ENCODE measurements around the gene C1QL1. TPM values are rescaled to one million over a fixed set of nuclear protein-coding genes. Genes with fewer than 3 reads are reported as not detected.

C1QL1 gene
- polyA plus RNA-seq, 1 donor from 2014 or later = 0.19 TPM

- Histone ChIP-seq H3K36me3 (ENCODE audit: insufficient read depth, low read length) (no peaks in the 10 kb centered on the region), H3K9me3 (ENCODE audit: low read length) (no peaks in the 10 kb centered on the region), H3K4me2 (ENCODE audit: low read length) (no peak overlapping the region), H3K79me2 (replicated peaks; ENCODE audit: insufficient read depth, low read length) (peaks cover 26% of the 10 kb centered on the region), H3K9ac (ENCODE audit: low read length) (no peak overlapping the region), H3K27me3 (ENCODE audit: insufficient read depth, low read depth, low read length) (no peaks in the 10 kb centered on the region), H3K27ac (ENCODE audit: low read length) (no peak overlapping the region), H2AFZ (ENCODE audit: low read depth, low read length) (no peak overlapping the region), H4K20me1 (ENCODE audit: insufficient read depth) (no peaks in the 10 kb centered on the region), H3K4me3 (ENCODE audit: low read length) (no peak overlapping the region), H3K9me2 (ENCODE audit: insufficient read depth, low read length) (no peaks in the 10 kb centered on the region), H3F3A (ENCODE audit: insufficient read depth, low read length, poor library complexity, severe bottlenecking) (no peaks in the 10 kb centered on the region)
- TF ChIP-seq TAF1 (IDR thresholded peaks at IDR 0.05; ENCODE audit: low read depth) (no peak), REST (IDR thresholded peaks at IDR 0.05; ENCODE audit: borderline replicate concordance) (no peak)
Observed at GRCh38 chr17:44940317-44940716, 27.8 kb downstream of the C1QL1 start.

GRCh38 chr17:44935116-44935515 lies 33.0 kb downstream of the C1QL1 start:
- Histone ChIP-seq H3K27me3 (ENCODE audit: insufficient read depth, low read depth, low read length) (no peaks in the 10 kb centered on the region), H4K20me1 (ENCODE audit: insufficient read depth) (no peaks in the 10 kb centered on the region), H3K9me2 (ENCODE audit: insufficient read depth, low read length) (no peaks in the 10 kb centered on the region), H3K4me3 (ENCODE audit: low read length) (no peak overlapping the region), H3K9me3 (ENCODE audit: low read length) (no peaks in the 10 kb centered on the region), H3K4me2 (ENCODE audit: low read length) (no peak overlapping the region), H3K36me3 (ENCODE audit: insufficient read depth, low read length) (no peaks in the 10 kb centered on the region), H3K27ac (ENCODE audit: low read length) (no peak overlapping the region), H3K79me2 (replicated peaks; ENCODE audit: insufficient read depth, low read length) (peaks cover 10% of the 10 kb centered on the region), H3K9ac (ENCODE audit: low read length) (no peak overlapping the region), H2AFZ (ENCODE audit: low read depth, low read length) (no peak overlapping the region), H3F3A (ENCODE audit: insufficient read depth, low read length, poor library complexity, severe bottlenecking) (no peaks in the 10 kb centered on the region)
- no peak for TF ChIP-seq EZH2 (IDR thresholded peaks at IDR 0.05; ENCODE audit: borderline replicate concordance, insufficient read depth, low read length, poor library complexity, severe bottlenecking)
- TF ChIP-seq TAF1 (IDR thresholded peaks at IDR 0.05; ENCODE audit: low read depth) = no peak
- TF ChIP-seq CTCF (IDR thresholded peaks at IDR 0.05; ENCODE audit: poor library complexity, severe bottlenecking) = no peak
- no peak for TF ChIP-seq REST (IDR thresholded peaks at IDR 0.05; ENCODE audit: borderline replicate concordance)
- TF ChIP-seq EP300 (conservative IDR thresholded peaks at IDR 0.05; ENCODE audit: poor library complexity, severe bottlenecking) = no peak
- TF ChIP-seq MXI1 (conservative IDR thresholded peaks at IDR 0.05; ENCODE audit: poor library complexity, severe bottlenecking) = no peak
- TF ChIP-seq SMC3 (conservative IDR thresholded peaks at IDR 0.05; ENCODE audit: poor library complexity) = no peak
- TF ChIP-seq RAD21 (conservative IDR thresholded peaks at IDR 0.05) = no peak
- TF ChIP-seq POLR2AphosphoS5 (IDR thresholded peaks at IDR 0.05) = no peak

Measured in neural cell (in vitro differentiated cells).